A673 (cell line): ENCODE results near the gene FAM149A.

Experiments
- EZH2 ChIP-seq: fragments of 200-600 bp; sonication (generic); IDR thresholded peaks from 2 replicates; pipeline ENCODE4 v1.6.1; 2017; ENCODE audit warnings: borderline replicate concordance, low read depth, mild to moderate bottlenecking, mixed read lengths, antibody characterized with exemption, low read length; ENCODE audit not compliant: poor library complexity, severe bottlenecking
- TF ChIP-seq, protein P1 (sequence below): fragments of 300-800, 200-600 bp; sonication (generic); conservative IDR thresholded peaks from 2 replicates; pipeline ENCODE4 v1.5.1; 2017; ENCODE audit warnings: low read depth, mild to moderate bottlenecking, antibody characterized with exemption, low read length, moderate library complexity, mixed read lengths

DNA sequence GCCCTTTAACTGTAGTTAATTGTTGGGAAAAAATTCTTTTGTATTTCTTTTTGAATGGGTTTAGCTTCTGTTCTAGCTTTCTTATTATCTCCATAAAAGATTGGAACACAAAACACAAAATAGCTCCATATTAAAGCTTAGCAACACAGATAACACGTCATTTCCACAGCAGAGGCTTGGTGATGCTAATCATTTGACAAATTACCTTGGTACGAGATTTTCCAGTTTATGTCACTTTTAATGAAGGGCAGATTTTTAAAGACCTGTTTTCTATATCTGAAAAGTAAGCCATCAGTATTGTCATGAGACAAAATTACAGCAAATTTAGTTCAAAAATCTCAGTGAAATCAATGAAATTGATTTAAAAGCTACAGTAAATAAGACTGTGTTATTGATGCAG lies 27.4 kb downstream of the FAM149A start:
- TF ChIP-seq, protein P1, sequence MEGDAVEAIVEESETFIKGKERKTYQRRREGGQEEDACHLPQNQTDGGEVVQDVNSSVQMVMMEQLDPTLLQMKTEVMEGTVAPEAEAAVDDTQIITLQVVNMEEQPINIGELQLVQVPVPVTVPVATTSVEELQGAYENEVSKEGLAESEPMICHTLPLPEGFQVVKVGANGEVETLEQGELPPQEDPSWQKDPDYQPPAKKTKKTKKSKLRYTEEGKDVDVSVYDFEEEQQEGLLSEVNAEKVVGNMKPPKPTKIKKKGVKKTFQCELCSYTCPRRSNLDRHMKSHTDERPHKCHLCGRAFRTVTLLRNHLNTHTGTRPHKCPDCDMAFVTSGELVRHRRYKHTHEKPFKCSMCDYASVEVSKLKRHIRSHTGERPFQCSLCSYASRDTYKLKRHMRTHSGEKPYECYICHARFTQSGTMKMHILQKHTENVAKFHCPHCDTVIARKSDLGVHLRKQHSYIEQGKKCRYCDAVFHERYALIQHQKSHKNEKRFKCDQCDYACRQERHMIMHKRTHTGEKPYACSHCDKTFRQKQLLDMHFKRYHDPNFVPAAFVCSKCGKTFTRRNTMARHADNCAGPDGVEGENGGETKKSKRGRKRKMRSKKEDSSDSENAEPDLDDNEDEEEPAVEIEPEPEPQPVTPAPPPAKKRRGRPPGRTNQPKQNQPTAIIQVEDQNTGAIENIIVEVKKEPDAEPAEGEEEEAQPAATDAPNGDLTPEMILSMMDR, result no peak
- TF ChIP-seq EZH2, result no peak
